Liver (tissue), 9 donors: Measurements from ENCODE around the gene DCTN4. TPM values are rescaled to one million over a fixed set of nuclear protein-coding genes. Genes with fewer than 3 reads are reported as not detected.

ENCODE experiments used
- DNase-seq: peaks from one replicate; pipeline ENCODE4 v3.0.0-alpha.2; 2017; ENCODE audit warnings: low spot score
- H3K27ac ChIP-seq, 2 donors: one replicate each; pipeline ENCODE4 v1.7.0; 2013; ENCODE audit warnings: inconsistent platforms in 2 of 2, low read length in 2 of 2, control low read depth in 1 of 2, low read depth in 1 of 2, mild to moderate bottlenecking in 1 of 2
- H3K27me3 ChIP-seq, 4 donors: one replicate each; pipeline versions ENCODE4 v1.6.1 to v1.7.0; 2013; ENCODE audit warnings: low read length in 3 of 4, inconsistent platforms in 1 of 4, mild to moderate bottlenecking in 1 of 4, moderate library complexity in 1 of 4; ENCODE audit not compliant: control insufficient read depth in 4 of 4, insufficient read depth in 4 of 4
- H3K36me3 ChIP-seq, 4 donors: one replicate each; pipeline versions ENCODE4 v1.6.1 to v1.7.0; 2013; ENCODE audit warnings: low read length in 3 of 4, mild to moderate bottlenecking in 3 of 4, low read depth in 1 of 4, moderate library complexity in 1 of 4; ENCODE audit not compliant: control insufficient read depth in 4 of 4, insufficient read depth in 3 of 4
- H3K4me1 ChIP-seq, 4 donors: one replicate each; pipeline versions ENCODE4 v1.6.1 to v1.7.0; 2013; ENCODE audit warnings: low read length in 3 of 4, mild to moderate bottlenecking in 3 of 4, moderate library complexity in 1 of 4; ENCODE audit not compliant: control insufficient read depth in 4 of 4, insufficient read depth in 4 of 4
- H3K4me3 ChIP-seq, 3 donors: one replicate each; pipeline versions ENCODE4 v1.6.1 to v1.7.0; 2013; ENCODE audit warnings: low read length in 3 of 3, control low read depth in 1 of 3, low read depth in 1 of 3, mild to moderate bottlenecking in 1 of 3
- H3K9ac ChIP-seq, 2 donors: one replicate each; pipeline ENCODE4 v1.7.0; 2013; ENCODE audit warnings: low read length in 2 of 2, mild to moderate bottlenecking in 2 of 2, moderate library complexity in 2 of 2, control low read depth in 1 of 2, low read depth in 1 of 2
- H3K9me3 ChIP-seq, 4 donors: one replicate each; pipeline versions ENCODE4 v1.6.1 to v1.7.0; 2013; ENCODE audit warnings: low read length in 3 of 4; ENCODE audit not compliant: control insufficient read depth in 4 of 4
- EGR1 ChIP-seq, 2 donors: IDR thresholded peaks; 2 replicates each; pipeline ENCODE4 v1.6.1; 2016 to 2018; ENCODE audit warnings: antibody characterized with exemption in 2 of 2, low read depth in 2 of 2
- FOXA1 ChIP-seq: IDR thresholded peaks from 2 replicates; pipeline ENCODE4 v1.6.1; 2016; ENCODE audit warnings: antibody characterized with exemption
- FOXA2 ChIP-seq: IDR thresholded peaks from 2 replicates; pipeline ENCODE4 v1.6.1; 2016; ENCODE audit warnings: antibody characterized with exemption
- GABPA ChIP-seq, 2 donors: IDR thresholded peaks in 1 of 2; conservative IDR thresholded peaks in 1 of 2; 2 replicates each; pipeline ENCODE4 v1.6.1; 2016; ENCODE audit warnings: antibody characterized with exemption in 2 of 2, mild to moderate bottlenecking in 1 of 2, moderate library complexity in 1 of 2
- HNF4A ChIP-seq, 2 donors: conservative IDR thresholded peaks; 2 replicates each; pipeline ENCODE4 v1.6.1; 2016; ENCODE audit warnings: antibody characterized with exemption in 2 of 2, mild to moderate bottlenecking in 2 of 2
- NR2F2 ChIP-seq: IDR thresholded peaks from 2 replicates; pipeline ENCODE4 v1.6.1; 2016; ENCODE audit warnings: antibody characterized with exemption
- RAD21 ChIP-seq, 2 donors: IDR thresholded peaks; 2 replicates each; pipeline ENCODE4 v1.6.1; 2016; ENCODE audit warnings: antibody characterized with exemption in 2 of 2, mild to moderate bottlenecking in 2 of 2
- REST ChIP-seq: IDR thresholded peaks from 2 replicates; pipeline ENCODE4 v1.6.1; 2016; ENCODE audit warnings: antibody characterized with exemption, mild to moderate bottlenecking
- RXRA ChIP-seq, 2 donors: IDR thresholded peaks; 2 replicates each; pipeline ENCODE4 v1.6.1; 2017 to 2018; ENCODE audit warnings: antibody characterized with exemption in 2 of 2, mild to moderate bottlenecking in 1 of 2
- WGBS: extraction: QIAGEN DNeasy Blood & Tissue Kit; methylation state at CpG from one replicate; pipeline ENCODE4 v1.1.7; 2013; 5-methylcytosine and 5-hydroxymethylcytosine counted together
- polyA plus RNA-seq, 2 donors: library from polyadenylated mRNA; stranded (reverse) in 1 of 2; unstranded in 1 of 2; fragments of 200-250 nt in 1 of 2; fragments of >200 nt in 1 of 2; fragmentation: Nextera tagmentation in 1 of 2; extraction: Ambion mirVana in 1 of 2; gene quantifications; one replicate each; pipeline versions ENCODE4 v1.2.1 to v1.2.3, GENCODE V29; 2013 to 2015
- total RNA-seq, 2 donors: library from RNA; depleted of rRNA; stranded (reverse); fragments of >200 nt; gene quantifications; one replicate each; pipeline ENCODE4 v1.2.3, GENCODE V29; 2014
- TF ChIP-seq, protein P1 (sequence below): IDR thresholded peaks from 2 replicates; pipeline ENCODE4 v1.6.1; 2016; ENCODE audit warnings: antibody characterized with exemption
- TF ChIP-seq, protein P2 (sequence below): fragments of 150-350 bp; IDR thresholded peaks from 2 replicates; pipeline ENCODE4 v1.5.1; 2017; ENCODE audit warnings: improper control_type of control experiment, low read depth, low read length; ENCODE audit not compliant: missing input control
- TF ChIP-seq, protein P3 (sequence below): IDR thresholded peaks from 2 replicates; pipeline ENCODE4 v1.6.1; 2016; ENCODE audit warnings: antibody characterized with exemption
- donor health status: healthy.
- donor health status: healthy.
- donor health status: healthy.
- donor health status: healthy.
- donor health status: healthy.

The DCTN4 gene
- total and polyA plus RNA-seq, 4 donors = 10.3 to 29.6 (median 20.2) TPM

DNA sequence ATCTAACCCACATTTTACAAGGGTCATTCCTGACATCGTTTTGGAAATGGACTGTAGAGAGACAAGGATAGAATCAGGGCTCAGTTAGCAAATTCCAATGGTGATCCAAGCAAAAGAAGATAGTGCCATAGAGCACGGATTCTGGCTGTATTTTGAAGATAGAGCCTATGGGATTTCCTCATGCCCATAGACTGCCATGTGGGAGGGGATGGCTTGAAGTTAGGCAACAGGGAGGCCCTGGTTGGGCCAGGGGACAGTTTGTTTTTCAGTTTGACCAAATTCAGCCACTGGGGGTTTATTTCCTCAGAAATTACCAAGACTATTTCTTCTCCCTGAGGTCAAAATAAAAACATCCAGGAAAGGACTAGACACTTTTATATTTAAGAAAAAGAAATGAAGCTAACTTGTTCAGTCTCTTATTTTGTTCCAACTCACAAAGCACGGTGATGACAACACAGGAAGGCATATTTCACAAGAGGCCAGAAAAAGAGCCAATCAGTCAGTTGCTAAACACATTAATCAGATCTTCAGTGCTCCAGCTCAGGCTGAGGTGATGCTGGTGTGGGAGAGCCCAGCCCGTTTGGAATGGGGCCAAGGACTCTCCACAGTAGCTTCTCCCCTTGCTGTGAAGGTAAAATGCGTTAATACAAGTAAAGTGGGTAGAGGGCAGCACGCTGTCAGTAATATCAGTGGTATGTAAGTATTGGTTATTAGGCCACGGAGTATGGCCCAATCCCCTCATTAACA lies 4.4 kb upstream of the DCTN4 start (continued):
- TF ChIP-seq, protein P1, sequence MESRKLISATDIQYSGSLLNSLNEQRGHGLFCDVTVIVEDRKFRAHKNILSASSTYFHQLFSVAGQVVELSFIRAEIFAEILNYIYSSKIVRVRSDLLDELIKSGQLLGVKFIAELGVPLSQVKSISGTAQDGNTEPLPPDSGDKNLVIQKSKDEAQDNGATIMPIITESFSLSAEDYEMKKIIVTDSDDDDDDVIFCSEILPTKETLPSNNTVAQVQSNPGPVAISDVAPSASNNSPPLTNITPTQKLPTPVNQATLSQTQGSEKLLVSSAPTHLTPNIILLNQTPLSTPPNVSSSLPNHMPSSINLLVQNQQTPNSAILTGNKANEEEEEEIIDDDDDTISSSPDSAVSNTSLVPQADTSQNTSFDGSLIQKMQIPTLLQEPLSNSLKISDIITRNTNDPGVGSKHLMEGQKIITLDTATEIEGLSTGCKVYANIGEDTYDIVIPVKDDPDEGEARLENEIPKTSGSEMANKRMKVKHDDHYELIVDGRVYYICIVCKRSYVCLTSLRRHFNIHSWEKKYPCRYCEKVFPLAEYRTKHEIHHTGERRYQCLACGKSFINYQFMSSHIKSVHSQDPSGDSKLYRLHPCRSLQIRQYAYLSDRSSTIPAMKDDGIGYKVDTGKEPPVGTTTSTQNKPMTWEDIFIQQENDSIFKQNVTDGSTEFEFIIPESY = no peak
- no peak for TF ChIP-seq EGR1 (IDR thresholded peaks at IDR 0.05; ENCODE audit: low read depth in 2 of 2)

- Histone ChIP-seq H3K27me3 (no peaks in the 10 kb centered on the region), H3K4me3 (no peak overlapping the region), H3K27ac (no peak overlapping the region), H3K9me3 (no peaks in the 10 kb centered on the region), H3K9ac (no peak overlapping the region), H3K36me3 (no peaks in the 10 kb centered on the region), H3K4me1 (peaks cover 1 to 13% (median 7%) of the 10 kb centered on the region in 4 donors)
- no peak for DNase-seq
- TF ChIP-seq RXRA (IDR thresholded peaks at IDR 0.05) = no peak
- no peak for TF ChIP-seq FOXA2
- no peak for TF ChIP-seq RAD21 (IDR thresholded peaks at IDR 0.05)
- 82% methylated on average over 5 of the region's 5 CpGs for WGBS
These were observed 3.4 kb upstream of the DCTN4 start for GRCh38 chr5:150762211-150762610.

DNA sequence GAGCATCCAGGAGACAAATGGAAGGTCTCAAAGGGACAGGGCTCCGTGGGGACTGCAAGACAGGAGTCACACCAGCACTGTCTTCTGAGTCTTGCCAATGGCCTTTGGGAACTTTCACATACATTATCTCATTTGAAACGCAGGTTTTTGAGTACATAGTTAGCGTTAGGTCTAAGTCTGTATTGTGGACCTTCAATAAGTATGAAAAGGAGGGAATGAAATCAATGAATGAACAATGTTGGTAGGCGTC lies 442 bp upstream of the DCTN4 start:
- Histone ChIP-seq H3K36me3 (peaks cover 3 to 16% (median 8%) of the 10 kb centered on the region in 4 donors), H3K9me3 (no peaks in the 10 kb centered on the region), H3K4me3 (peak overlapping the region; percentile 60 to 93 (median 71)), H3K27ac (peak overlapping the region; percentile 95 to 97), H3K27me3 (no peaks in the 10 kb centered on the region), H3K4me1 (peaks cover 6 to 15% (median 9%) of the 10 kb centered on the region in 4 donors), H3K9ac (peak overlapping the region; percentile 17 to 97)
- no peak for TF ChIP-seq GABPA (IDR thresholded peaks at IDR 0.05 in 1 of 2, conservative IDR thresholded peaks at IDR 0.05 in 1 of 2)
- no peak for TF ChIP-seq FOXA1
- no peak for TF ChIP-seq NR2F2
- TF ChIP-seq EGR1 (IDR thresholded peaks at IDR 0.05; ENCODE audit: low read depth in 2 of 2) = no peak
- TF ChIP-seq HNF4A (conservative IDR thresholded peaks at IDR 0.05) = no peak
- TF ChIP-seq, protein P2, sequence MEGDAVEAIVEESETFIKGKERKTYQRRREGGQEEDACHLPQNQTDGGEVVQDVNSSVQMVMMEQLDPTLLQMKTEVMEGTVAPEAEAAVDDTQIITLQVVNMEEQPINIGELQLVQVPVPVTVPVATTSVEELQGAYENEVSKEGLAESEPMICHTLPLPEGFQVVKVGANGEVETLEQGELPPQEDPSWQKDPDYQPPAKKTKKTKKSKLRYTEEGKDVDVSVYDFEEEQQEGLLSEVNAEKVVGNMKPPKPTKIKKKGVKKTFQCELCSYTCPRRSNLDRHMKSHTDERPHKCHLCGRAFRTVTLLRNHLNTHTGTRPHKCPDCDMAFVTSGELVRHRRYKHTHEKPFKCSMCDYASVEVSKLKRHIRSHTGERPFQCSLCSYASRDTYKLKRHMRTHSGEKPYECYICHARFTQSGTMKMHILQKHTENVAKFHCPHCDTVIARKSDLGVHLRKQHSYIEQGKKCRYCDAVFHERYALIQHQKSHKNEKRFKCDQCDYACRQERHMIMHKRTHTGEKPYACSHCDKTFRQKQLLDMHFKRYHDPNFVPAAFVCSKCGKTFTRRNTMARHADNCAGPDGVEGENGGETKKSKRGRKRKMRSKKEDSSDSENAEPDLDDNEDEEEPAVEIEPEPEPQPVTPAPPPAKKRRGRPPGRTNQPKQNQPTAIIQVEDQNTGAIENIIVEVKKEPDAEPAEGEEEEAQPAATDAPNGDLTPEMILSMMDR = no peak
- TF ChIP-seq, protein P3, sequence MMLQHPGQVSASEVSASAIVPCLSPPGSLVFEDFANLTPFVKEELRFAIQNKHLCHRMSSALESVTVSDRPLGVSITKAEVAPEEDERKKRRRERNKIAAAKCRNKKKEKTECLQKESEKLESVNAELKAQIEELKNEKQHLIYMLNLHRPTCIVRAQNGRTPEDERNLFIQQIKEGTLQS = no peak
- 71% methylated on average over 4 of the region's 4 CpGs for WGBS
- DNase-seq = no peak

GRCh38 chr5:150758203-150758530 lies 650 bp downstream of the DCTN4 start:
- Histone ChIP-seq H3K27ac (peak overlapping the region; percentile 95 to 97), H3K9me3 (no peaks in the 10 kb centered on the region), H3K36me3 (peaks cover 7 to 26% (median 14%) of the 10 kb centered on the region in 4 donors), H3K4me1 (peaks cover 8 to 15% (median 9%) of the 10 kb centered on the region in 4 donors), H3K27me3 (no peaks in the 10 kb centered on the region), H3K4me3 (peak overlapping the region; percentile 60 to 93 (median 77)), H3K9ac (peak overlapping the region; percentile 97)
- DNase-seq = no peak
- TF ChIP-seq REST (peak; percentile 58), RXRA (IDR thresholded peaks at IDR 0.05) (no peak)
- WGBS = 3% methylated on average over 12 of the region's 12 CpGs
